Activated T-cell treated with anti-CD3 and anti-CD28 coated beads, Interleukin-2, amount 50 U/mL, for 24 hours (primary cell): ENCODE results near the gene DSE.

Experiments used
- DNase-seq: peaks from one replicate; pipeline ENCODE4 v3.0.0-alpha.2; 2020
- H3K27ac Mint-ChIP-seq: 2 replicates; pipeline ENCODE4 v1.8.0; 2020; ENCODE audit warnings: mild to moderate bottlenecking, mixed read lengths
- H3K27me3 Mint-ChIP-seq: 2 replicates; pipeline ENCODE4 v1.8.0; 2020; ENCODE audit warnings: mixed read lengths
- H3K36me3 Mint-ChIP-seq: 2 replicates; pipeline ENCODE4 v1.8.0; 2020; ENCODE audit warnings: low read depth, mixed read lengths
- H3K4me1 Mint-ChIP-seq: 2 replicates; pipeline ENCODE4 v1.8.0; 2020; ENCODE audit warnings: low read depth, mixed read lengths
- H3K4me3 Mint-ChIP-seq: 2 replicates; pipeline ENCODE4 v1.8.0; 2020; ENCODE audit warnings: mild to moderate bottlenecking, moderate library complexity, mixed read lengths
- H3K9me3 Mint-ChIP-seq: 2 replicates; pipeline ENCODE4 v1.8.0; 2020; ENCODE audit warnings: mixed read lengths

The DSE gene

DNA sequence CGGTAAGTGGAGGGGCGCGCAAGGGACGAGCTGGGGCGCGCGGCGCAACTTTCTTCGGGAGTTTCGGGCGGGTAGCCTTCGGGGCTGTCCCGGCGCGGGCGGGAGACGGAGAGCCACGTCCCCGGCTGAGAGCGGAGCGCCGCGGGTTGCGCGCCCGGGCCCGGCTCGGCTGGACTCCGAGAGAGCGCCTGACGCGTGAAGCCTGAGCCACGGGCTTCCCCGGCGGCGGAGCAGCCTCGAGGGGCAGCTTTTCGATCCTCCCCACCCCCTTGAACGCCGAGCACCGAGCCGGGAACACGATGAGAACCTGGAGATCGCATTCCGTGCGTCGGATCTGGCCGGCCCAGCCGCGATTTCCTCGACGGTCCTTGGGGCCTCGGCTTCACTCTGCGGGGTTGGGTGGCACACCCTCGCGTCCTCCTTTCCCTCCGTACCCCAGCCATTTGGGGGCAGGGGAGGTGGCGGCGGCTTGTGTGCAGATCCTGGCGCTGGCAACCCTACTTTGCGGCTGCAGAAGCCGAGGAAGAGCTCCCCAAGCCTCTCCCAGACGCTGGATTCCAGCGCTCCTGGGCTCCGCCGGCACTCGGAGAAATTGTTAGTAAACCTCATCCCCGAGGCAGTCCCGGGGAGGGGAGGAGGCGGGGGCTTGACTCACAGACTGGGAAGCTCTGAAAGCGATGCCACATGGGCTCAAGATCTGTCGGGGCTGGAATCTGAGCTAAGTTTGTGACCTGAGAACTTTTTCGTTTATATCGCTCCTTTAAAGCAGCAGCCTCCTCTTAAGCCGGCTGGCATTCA lies 572 bp downstream of the DSE start:
- no peaks in the 10 kb centered on the region for H3K9me3 Mint-ChIP-seq
- peak; percentile 61 for DNase-seq
- peaks cover 20% of the 10 kb centered on the region for H3K4me1 Mint-ChIP-seq
- peak overlapping the region; percentile 18 for H3K27ac Mint-ChIP-seq
- no peaks in the 10 kb centered on the region for H3K36me3 Mint-ChIP-seq
- peak overlapping the region; percentile 76 for H3K4me3 Mint-ChIP-seq
- peaks cover 42% of the 10 kb centered on the region for H3K27me3 Mint-ChIP-seq

GRCh38 chr6:116371918-116372209 lies 1.1 kb downstream of the DSE start:
- Mint-ChIP-seq H3K4me1 (peaks cover 20% of the 10 kb centered on the region), H3K4me3 (peak overlapping the region; percentile 76), H3K36me3 (no peaks in the 10 kb centered on the region), H3K27me3 (peaks cover 45% of the 10 kb centered on the region), H3K27ac (no peak overlapping the region), H3K9me3 (no peaks in the 10 kb centered on the region)
- no peak for DNase-seq

DNA sequence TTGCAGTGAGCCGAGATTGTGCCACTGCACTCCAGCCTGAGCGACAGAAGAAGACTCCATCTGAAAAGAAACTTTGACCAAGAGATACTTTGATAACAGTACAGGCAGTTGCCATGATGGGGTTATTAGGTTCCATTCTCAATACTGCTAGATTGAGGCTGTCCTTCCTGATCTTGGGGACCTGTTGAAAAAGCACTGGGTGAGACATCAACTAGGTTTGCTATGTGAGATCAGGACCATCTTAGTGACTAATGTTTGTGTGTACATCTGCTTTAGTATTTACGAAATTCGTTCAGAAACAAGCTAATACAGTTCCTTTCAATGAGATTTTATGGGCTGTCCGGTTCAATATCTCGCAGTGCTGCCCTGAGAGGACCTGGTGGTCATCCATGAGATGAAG lies 2.6 kb downstream of the DSE start:
- Mint-ChIP-seq H3K36me3 (no peaks in the 10 kb centered on the region), H3K4me3 (no peak overlapping the region), H3K27me3 (peaks cover 49% of the 10 kb centered on the region), H3K27ac (no peak overlapping the region), H3K9me3 (no peaks in the 10 kb centered on the region), H3K4me1 (peaks cover 14% of the 10 kb centered on the region)
- no peak for DNase-seq

GRCh38 chr6:116373940-116374339 lies 3.2 kb downstream of the DSE start:
- no peak for DNase-seq
- H3K27me3 Mint-ChIP-seq, result peaks cover 49% of the 10 kb centered on the region
- no peak overlapping the region for H3K27ac Mint-ChIP-seq
- H3K36me3 Mint-ChIP-seq, result no peaks in the 10 kb centered on the region
- peaks cover 14% of the 10 kb centered on the region for H3K4me1 Mint-ChIP-seq
- H3K4me3 Mint-ChIP-seq, result no peak overlapping the region
- H3K9me3 Mint-ChIP-seq, result no peaks in the 10 kb centered on the region

DNA sequence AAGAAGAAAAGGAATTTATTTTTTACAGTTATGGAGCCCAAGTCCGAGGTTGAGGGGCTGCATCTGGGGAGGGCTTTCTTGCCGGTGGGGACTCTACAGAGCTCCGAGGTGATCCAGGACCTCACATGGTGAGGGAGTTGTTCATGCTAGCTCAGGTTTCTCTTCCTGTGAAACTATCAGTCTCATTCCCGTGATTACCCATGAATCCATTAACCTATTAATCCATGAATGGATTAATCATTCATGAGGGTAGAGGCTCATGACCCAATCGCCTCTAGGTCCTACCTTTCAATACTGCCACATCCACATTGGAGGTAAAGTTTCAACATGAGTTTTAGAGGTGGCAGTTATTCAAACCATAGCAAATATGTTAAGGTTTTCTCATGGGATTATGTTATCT lies 3.8 kb downstream of the DSE start:
- H3K36me3 Mint-ChIP-seq, result no peaks in the 10 kb centered on the region
- no peaks in the 10 kb centered on the region for H3K9me3 Mint-ChIP-seq
- peaks cover 11% of the 10 kb centered on the region for H3K4me1 Mint-ChIP-seq
- H3K4me3 Mint-ChIP-seq, result no peak overlapping the region
- DNase-seq, result no peak
- H3K27me3 Mint-ChIP-seq, result peaks cover 49% of the 10 kb centered on the region
- H3K27ac Mint-ChIP-seq, result no peak overlapping the region

DNA sequence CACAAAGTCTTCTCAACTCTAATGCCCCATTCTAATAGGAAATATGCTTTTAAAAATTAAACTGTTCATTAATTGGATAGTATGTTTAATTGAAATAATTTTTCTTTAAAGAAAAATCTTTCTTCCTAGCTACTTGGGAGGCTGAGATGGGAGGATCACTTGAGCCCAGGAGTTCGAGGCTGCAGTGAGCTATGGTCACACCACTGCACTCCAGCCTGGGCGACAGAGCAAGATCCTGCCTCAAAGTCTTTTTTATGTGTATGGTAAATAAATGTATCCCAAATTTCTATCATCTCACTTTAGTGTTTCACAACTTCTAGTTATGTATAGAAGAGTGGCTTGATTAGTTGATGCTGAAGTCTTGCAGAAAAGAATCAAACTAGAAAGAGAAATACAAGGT lies 4.5 kb downstream of the DSE start:
- peaks cover 43% of the 10 kb centered on the region for H3K27me3 Mint-ChIP-seq
- no peak overlapping the region for H3K4me3 Mint-ChIP-seq
- no peaks in the 10 kb centered on the region for H3K9me3 Mint-ChIP-seq
- H3K4me1 Mint-ChIP-seq, result peaks cover 5% of the 10 kb centered on the region
- no peak overlapping the region for H3K27ac Mint-ChIP-seq
- no peaks in the 10 kb centered on the region for H3K36me3 Mint-ChIP-seq
- no peak for DNase-seq

GRCh38 chr6:116376149-116376548 lies 5.4 kb downstream of the DSE start:
- no peak for DNase-seq
- H3K4me3 Mint-ChIP-seq, result no peak overlapping the region
- no peak overlapping the region for H3K27ac Mint-ChIP-seq
- no peaks in the 10 kb centered on the region for H3K36me3 Mint-ChIP-seq
- peaks cover 2% of the 10 kb centered on the region for H3K4me1 Mint-ChIP-seq
- peaks cover 40% of the 10 kb centered on the region for H3K27me3 Mint-ChIP-seq
- H3K9me3 Mint-ChIP-seq, result no peaks in the 10 kb centered on the region

- Mint-ChIP-seq H3K4me3 (no peak overlapping the region), H3K4me1 (no peaks in the 10 kb centered on the region), H3K36me3 (no peaks in the 10 kb centered on the region), H3K27ac (no peak overlapping the region), H3K9me3 (no peaks in the 10 kb centered on the region), H3K27me3 (peaks cover 16% of the 10 kb centered on the region)
- no peak for DNase-seq
Measured at GRCh38 chr6:116379764-116380163, 9.0 kb downstream of the DSE start.

DNA sequence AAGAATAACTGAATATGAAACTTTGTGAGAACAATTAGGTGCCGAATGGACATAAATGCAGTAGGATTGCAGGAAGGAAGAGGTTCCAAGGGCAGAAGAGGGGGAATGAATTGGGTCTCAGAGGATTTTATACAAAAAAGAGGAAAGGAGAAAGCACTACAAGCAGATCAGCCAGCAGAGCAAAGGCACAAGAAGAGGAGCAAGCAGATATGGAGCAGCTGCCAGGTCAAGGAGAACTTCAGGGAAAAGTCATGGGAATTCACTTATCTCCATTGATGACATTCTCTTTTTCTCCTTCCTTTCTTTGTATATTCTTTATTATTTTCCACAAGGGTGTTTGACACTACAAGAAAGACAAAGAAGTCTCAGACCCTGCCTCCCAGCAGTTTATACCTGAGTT lies 9.6 kb downstream of the DSE start:
- no peak for DNase-seq
- Mint-ChIP-seq H3K27ac (no peak overlapping the region), H3K4me3 (no peak overlapping the region), H3K36me3 (no peaks in the 10 kb centered on the region), H3K4me1 (peaks cover 2% of the 10 kb centered on the region), H3K27me3 (peaks cover 13% of the 10 kb centered on the region), H3K9me3 (no peaks in the 10 kb centered on the region)

- no peak overlapping the region for H3K27ac Mint-ChIP-seq
- H3K36me3 Mint-ChIP-seq, result no peaks in the 10 kb centered on the region
- no peaks in the 10 kb centered on the region for H3K9me3 Mint-ChIP-seq
- H3K4me3 Mint-ChIP-seq, result no peak overlapping the region
- H3K27me3 Mint-ChIP-seq, result peaks cover 10% of the 10 kb centered on the region
- H3K4me1 Mint-ChIP-seq, result peaks cover 3% of the 10 kb centered on the region
- no peak for DNase-seq
Measured at GRCh38 chr6:116381000-116381399, 10.3 kb downstream of the DSE start.

- Mint-ChIP-seq H3K9me3 (no peaks in the 10 kb centered on the region), H3K4me3 (no peak overlapping the region), H3K27me3 (peaks cover 2% of the 10 kb centered on the region), H3K4me1 (peaks cover 11% of the 10 kb centered on the region), H3K27ac (no peak overlapping the region), H3K36me3 (no peaks in the 10 kb centered on the region)
- no peak for DNase-seq
Measured at GRCh38 chr6:116382587-116382986, 11.8 kb downstream of the DSE start.

GRCh38 chr6:116384727-116385458 lies 14.1 kb downstream of the DSE start:
- H3K27me3 Mint-ChIP-seq, result no peaks in the 10 kb centered on the region
- no peaks in the 10 kb centered on the region for H3K9me3 Mint-ChIP-seq
- no peaks in the 10 kb centered on the region for H3K36me3 Mint-ChIP-seq
- H3K4me3 Mint-ChIP-seq, result no peak overlapping the region
- no peak for DNase-seq
- peaks cover 22% of the 10 kb centered on the region for H3K4me1 Mint-ChIP-seq
- H3K27ac Mint-ChIP-seq, result no peak overlapping the region

- no peak overlapping the region for H3K27ac Mint-ChIP-seq
- H3K4me3 Mint-ChIP-seq, result no peak overlapping the region
Measured at GRCh38 chr6:116385459-116385802, 14.7 kb downstream of the DSE start.

GRCh38 chr6:116385921-116386320 lies 15.2 kb downstream of the DSE start:
- Mint-ChIP-seq H3K36me3 (no peaks in the 10 kb centered on the region), H3K27me3 (no peaks in the 10 kb centered on the region), H3K4me1 (peaks cover 24% of the 10 kb centered on the region), H3K9me3 (no peaks in the 10 kb centered on the region), H3K4me3 (no peak overlapping the region), H3K27ac (no peak overlapping the region)
- DNase-seq, result no peak

More at GRCh38 chr6:116385459-116385802, 14.7 kb downstream of the DSE start:
- Mint-ChIP-seq H3K4me1 (peaks cover 22% of the 10 kb centered on the region), H3K9me3 (no peaks in the 10 kb centered on the region), H3K27me3 (no peaks in the 10 kb centered on the region), H3K36me3 (no peaks in the 10 kb centered on the region)
- no peak for DNase-seq

- H3K27ac Mint-ChIP-seq, result peak overlapping the region; percentile 45
- no peak for DNase-seq
Measured at GRCh38 chr6:116386581-116387299, 16.0 kb downstream of the DSE start.

More at GRCh38 chr6:116386581-116387299, 16.0 kb downstream of the DSE start:
- Mint-ChIP-seq H3K36me3 (no peaks in the 10 kb centered on the region), H3K4me3 (no peak overlapping the region), H3K4me1 (peaks cover 24% of the 10 kb centered on the region), H3K9me3 (no peaks in the 10 kb centered on the region), H3K27me3 (no peaks in the 10 kb centered on the region)
